Hepatocyte (in vitro differentiated cells): ENCODE results near the gene KIF18B.

Experiments used
- EZH2 ChIP-seq: fragments of 200-600 bp; sonication (generic); IDR thresholded peaks from 2 replicates; pipeline ENCODE4 v1.6.1; 2016; ENCODE audit warnings: antibody characterized with exemption, mild to moderate bottlenecking, borderline replicate concordance
- TF ChIP-seq, protein P1 (sequence below): fragments of 200-600 bp; sonication (generic); IDR thresholded peaks from 2 replicates; pipeline ENCODE4 v1.5.1; 2016; ENCODE audit warnings: antibody characterized with exemption, mild to moderate bottlenecking; ENCODE audit not compliant: poor library complexity

DNA sequence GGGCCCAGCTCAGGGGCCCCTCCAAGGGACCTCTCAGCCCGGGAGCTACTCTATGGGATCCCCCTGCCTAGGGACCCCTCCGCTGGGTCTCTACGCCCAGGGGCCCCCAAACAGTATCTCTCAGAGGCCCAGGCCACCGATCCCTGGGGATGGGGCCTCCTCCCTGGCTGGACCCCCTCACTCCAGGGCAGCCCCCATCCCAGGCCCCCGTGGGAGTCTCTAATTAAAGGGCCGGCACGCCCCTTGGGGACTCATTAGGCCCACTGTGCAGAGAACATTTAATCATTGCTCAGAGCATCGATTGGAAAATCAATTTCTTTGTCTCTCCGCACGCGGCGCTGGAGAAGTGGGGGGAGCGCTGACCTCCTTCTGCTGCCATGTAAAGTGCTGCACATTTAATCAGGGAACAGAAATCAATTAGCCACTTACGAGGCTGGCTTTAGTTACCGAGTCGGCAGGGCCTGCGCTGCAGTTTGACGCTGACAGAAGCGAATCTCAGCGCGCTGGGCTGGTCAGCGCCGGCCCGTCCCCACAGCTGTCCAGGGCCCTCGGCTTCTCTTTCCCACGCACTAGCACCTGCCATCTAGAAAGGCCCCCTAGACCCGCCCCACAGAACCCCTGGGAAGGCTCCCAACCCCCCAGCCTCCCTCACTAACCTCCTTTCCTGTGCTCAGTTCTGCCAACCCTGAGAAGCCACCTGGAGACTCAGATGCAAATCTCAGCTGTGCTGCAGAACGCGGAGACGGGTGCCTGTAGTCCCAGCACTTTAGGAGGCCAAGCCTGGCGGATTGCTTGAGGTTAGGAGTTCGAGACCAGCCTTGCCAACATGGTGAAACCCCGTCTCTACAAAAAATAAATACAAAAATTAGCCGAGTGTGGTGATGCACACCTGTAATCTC is 40.7 kb upstream of the KIF18B start:
- TF ChIP-seq, protein P1, sequence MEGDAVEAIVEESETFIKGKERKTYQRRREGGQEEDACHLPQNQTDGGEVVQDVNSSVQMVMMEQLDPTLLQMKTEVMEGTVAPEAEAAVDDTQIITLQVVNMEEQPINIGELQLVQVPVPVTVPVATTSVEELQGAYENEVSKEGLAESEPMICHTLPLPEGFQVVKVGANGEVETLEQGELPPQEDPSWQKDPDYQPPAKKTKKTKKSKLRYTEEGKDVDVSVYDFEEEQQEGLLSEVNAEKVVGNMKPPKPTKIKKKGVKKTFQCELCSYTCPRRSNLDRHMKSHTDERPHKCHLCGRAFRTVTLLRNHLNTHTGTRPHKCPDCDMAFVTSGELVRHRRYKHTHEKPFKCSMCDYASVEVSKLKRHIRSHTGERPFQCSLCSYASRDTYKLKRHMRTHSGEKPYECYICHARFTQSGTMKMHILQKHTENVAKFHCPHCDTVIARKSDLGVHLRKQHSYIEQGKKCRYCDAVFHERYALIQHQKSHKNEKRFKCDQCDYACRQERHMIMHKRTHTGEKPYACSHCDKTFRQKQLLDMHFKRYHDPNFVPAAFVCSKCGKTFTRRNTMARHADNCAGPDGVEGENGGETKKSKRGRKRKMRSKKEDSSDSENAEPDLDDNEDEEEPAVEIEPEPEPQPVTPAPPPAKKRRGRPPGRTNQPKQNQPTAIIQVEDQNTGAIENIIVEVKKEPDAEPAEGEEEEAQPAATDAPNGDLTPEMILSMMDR: no peak
- no peak for TF ChIP-seq EZH2
